Lower leg skin (tissue), 4 donors: ENCODE results near the gene ADAMTS8. TPM values are rescaled to one million over a fixed set of nuclear protein-coding genes. Genes with fewer than 3 reads are reported as not detected.
"Not testable (repeated sequence)": the region's sequence is repeated elsewhere in the genome, so short reads cannot be mapped to it uniquely, and the experiment has no call there.

ENCODE experiments used
- DNase-seq, 2 donors: peaks; one replicate each; pipeline ENCODE4 v3.0.0-alpha.2; 2019; ENCODE audit warnings: low spot score in 2 of 2
- H3K4me3 ChIP-seq: fragments of 200-600 bp; sonication (generic); 2 replicates; pipeline ENCODE4 v1.5.1; 2017; ENCODE audit warnings: mild to moderate bottlenecking, low read depth; ENCODE audit not compliant: poor library complexity, severe bottlenecking
- CTCF ChIP-seq, 3 donors: fragments of 450-650 bp; IDR thresholded peaks; one replicate each; pipeline ENCODE4 v1.5.1; 2016; ENCODE audit warnings: antibody characterized with exemption in 3 of 3, mild to moderate bottlenecking in 3 of 3, moderate library complexity in 2 of 3
- POLR2A ChIP-seq, 2 donors: fragments of 450-650 bp; IDR thresholded peaks; one replicate each; pipeline ENCODE4 v1.6.1; 2016 to 2017; ENCODE audit warnings: antibody characterized with exemption in 2 of 2, mild to moderate bottlenecking in 1 of 2, moderate library complexity in 1 of 2
- WGBS, 2 donors: methylation state at CpG; one replicate each; pipeline ENCODE4 v1.1.5; 2018; 5-methylcytosine and 5-hydroxymethylcytosine counted together
- intact Hi-C: fragments of 100-400 bp; cut with DNase I; formaldehyde crosslinking; loops from one replicate; pipeline ENCODE4 v1.15.0; 2023; ENCODE audit warnings: low total_unique reads
- total RNA-seq, 4 donors: library from RNA; depleted of rRNA; stranded (reverse); fragments of >200 nt; gene quantifications; one replicate each; pipeline ENCODE4 v1.1.0, GENCODE V29; 2016

ADAMTS8 gene
- total RNA-seq, 4 donors from 2014 or later = 0.15 to 1.4 (median 0.81) TPM; not detected in 1

- WGBS, 2 donors = 9 to 14% methylated on average over 10 of the region's 11 CpGs
- DNase-seq = no peak
- H3K4me3 ChIP-seq = peak overlapping the region; percentile 31
- intact Hi-C loops = no loop called here
- TF ChIP-seq CTCF (IDR thresholded peaks at IDR 0.05) = no peak
- no peak for TF ChIP-seq POLR2A (IDR thresholded peaks at IDR 0.05)
Observed at GRCh38 chr11:130448039-130448415, 19.6 kb upstream of the ADAMTS8 start.

GRCh38 chr11:130445788-130446187 is 17.4 kb upstream of the ADAMTS8 start:
- intact Hi-C loops = no loop called here
- 90 to 91% methylated on average over 3 of the region's 3 CpGs for WGBS, 2 donors

GRCh38 chr11:130442737-130443136 is 14.3 kb upstream of the ADAMTS8 start:
- no peak for TF ChIP-seq CTCF (IDR thresholded peaks at IDR 0.05)
- TF ChIP-seq POLR2A (IDR thresholded peaks at IDR 0.05) = no peak
- WGBS, 2 donors = 50 to 71% methylated on average over 4 of the region's 4 CpGs
- intact Hi-C loops = no loop called here
- H3K4me3 ChIP-seq = no peak overlapping the region
- no peak for DNase-seq

More at GRCh38 chr11:130445788-130446187, 17.4 kb upstream of the ADAMTS8 start:
- no peak for TF ChIP-seq POLR2A (IDR thresholded peaks at IDR 0.05)
- TF ChIP-seq CTCF (IDR thresholded peaks at IDR 0.05) = no peak
- no peak overlapping the region for H3K4me3 ChIP-seq
- no peak for DNase-seq

DNA sequence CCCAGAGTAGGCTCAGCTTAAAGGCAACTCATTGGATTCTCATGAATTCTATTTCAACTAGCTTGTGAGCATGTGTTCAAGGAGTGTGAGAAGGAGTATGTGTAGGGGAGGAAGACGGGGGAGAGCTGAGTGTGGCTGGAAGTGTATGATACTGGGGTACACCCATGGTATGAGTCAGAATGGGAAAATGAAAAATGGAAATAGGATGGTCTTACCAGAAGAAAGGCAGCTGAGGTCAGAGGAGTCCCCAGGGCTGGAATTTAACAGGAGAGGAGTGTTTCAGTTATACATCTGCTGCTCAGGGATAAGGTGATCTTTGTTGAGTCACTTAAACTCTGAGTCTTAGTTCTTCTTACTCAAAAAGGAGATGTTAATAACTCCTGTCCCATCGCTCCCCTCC is 13.3 kb upstream of the ADAMTS8 start:
- TF ChIP-seq CTCF (IDR thresholded peaks at IDR 0.05) (no peak), POLR2A (IDR thresholded peaks at IDR 0.05) (no peak)
- no peak overlapping the region for H3K4me3 ChIP-seq
- no peak for DNase-seq
- 92% methylated on average over 2 of the region's 2 CpGs for WGBS, 2 donors
- intact Hi-C loops = no loop called here

DNA sequence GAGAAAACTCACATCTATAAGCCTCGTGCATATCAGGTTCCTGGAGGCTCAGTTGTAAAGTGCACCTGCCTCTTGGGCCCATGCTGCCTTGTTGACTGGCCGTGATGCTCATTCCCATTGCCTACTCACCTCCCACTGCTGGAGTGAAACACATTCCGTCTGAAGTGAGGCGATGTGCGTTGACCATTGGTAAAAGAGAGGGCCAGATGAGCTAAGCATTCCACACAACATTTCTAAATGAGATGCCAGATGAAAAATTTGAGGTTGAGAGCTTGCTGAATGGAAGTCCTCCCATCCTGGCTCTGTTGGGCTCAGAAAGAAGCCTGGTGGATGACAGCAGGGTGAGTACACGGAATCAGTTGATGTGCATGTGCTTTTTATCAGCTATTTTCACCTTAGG is 11.5 kb upstream of the ADAMTS8 start:
- no peak for TF ChIP-seq CTCF (IDR thresholded peaks at IDR 0.05)
- no peak for TF ChIP-seq POLR2A (IDR thresholded peaks at IDR 0.05)
- DNase-seq = no peak
- no peak overlapping the region for H3K4me3 ChIP-seq
- 77 to 91% methylated on average over 6 of the region's 6 CpGs for WGBS, 2 donors
- intact Hi-C loops = no loop called here

- DNase-seq = no peak
- no peak for TF ChIP-seq POLR2A (IDR thresholded peaks at IDR 0.05)
- intact Hi-C loops = no loop called here
- H3K4me3 ChIP-seq = no peak overlapping the region
- 65 to 79% methylated on average over 4 of the region's 4 CpGs for WGBS, 2 donors
Observed at GRCh38 chr11:130439160-130439519, 10.7 kb upstream of the ADAMTS8 start.

DNA sequence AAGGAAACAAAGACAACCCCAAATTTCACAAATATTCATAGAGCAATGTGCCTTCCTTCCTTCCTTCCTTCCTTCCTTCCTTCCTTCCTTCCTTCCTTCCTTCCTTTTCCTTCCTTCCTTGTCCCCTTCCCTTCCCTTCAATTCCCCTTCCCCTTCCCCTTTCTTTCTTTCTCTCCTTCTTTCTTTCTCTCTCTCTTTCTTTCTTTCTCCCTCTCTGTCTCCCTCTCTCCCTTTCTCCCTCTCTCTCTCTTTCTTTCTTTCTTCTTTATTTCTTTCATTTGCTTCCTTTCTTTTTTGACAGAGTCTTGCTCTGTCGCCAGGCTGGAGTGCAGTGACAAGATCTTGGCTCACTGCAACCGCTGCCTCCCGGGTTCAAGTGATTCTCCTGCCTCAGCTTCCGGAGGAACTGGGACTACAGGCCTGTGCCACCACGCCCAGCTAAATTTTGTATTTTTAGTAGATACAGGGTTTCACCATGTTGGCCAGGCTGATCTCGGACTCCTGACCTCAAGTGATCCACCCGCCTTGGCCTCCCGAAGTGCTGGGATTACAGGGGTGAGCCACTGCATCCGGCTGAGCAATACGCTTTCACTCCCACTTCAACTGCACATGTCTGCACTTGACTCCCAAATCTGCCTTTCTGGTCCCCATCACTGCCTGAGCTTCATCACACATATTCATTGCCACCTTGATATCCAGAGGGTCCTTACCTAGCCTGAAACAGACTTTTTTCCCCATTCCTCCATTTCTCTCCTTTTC is 10.2 kb upstream of the ADAMTS8 start:
- WGBS, 2 donors = 88 to 89% methylated on average over 10 of the region's 10 CpGs
- H3K4me3 ChIP-seq, DNase-seq, intact Hi-C loops: not testable (repeated sequence)
